Kidney epithelial cell (primary cell): Measurements from ENCODE around the gene SV2C. TPM values are rescaled to one million over a fixed set of nuclear protein-coding genes. Genes with fewer than 3 reads are reported as not detected.

Experiments used
- DNase-seq: peaks from one replicate; pipeline ENCODE4 v3.0.0-alpha.2; 2010; ENCODE audit warnings: low read depth
- H3K27me3 ChIP-seq: 2 replicates; pipeline ENCODE4 v1.6.0; 2011; ENCODE audit warnings: low read length; ENCODE audit not compliant: control insufficient read depth, insufficient read depth
- H3K36me3 ChIP-seq: 2 replicates; pipeline ENCODE4 v1.5.1; 2011; ENCODE audit warnings: low read length; ENCODE audit not compliant: control insufficient read depth, insufficient read depth
- H3K4me3 ChIP-seq: 2 replicates; pipeline ENCODE4 v1.5.1; 2011; ENCODE audit warnings: low read depth, mild to moderate bottlenecking, control low read depth, low read length
- total RNA-seq: library from RNA; depleted of rRNA; stranded (reverse); fragments of >200 nt; gene quantifications from 2 replicates; pipeline ENCODE4 v1.2.3, GENCODE V29; 2015
- TF ChIP-seq, protein P1 (sequence below): IDR thresholded peaks from 2 replicates; pipeline ENCODE4 v1.5.1; 2011; ENCODE audit warnings: mild to moderate bottlenecking, moderate library complexity, low read length, control low read depth, inconsistent platforms; ENCODE audit not compliant: insufficient read depth, poor library complexity, severe bottlenecking

The SV2C gene
- total RNA-seq, 1 donor from 2014 or later = 0.04 TPM

DNA sequence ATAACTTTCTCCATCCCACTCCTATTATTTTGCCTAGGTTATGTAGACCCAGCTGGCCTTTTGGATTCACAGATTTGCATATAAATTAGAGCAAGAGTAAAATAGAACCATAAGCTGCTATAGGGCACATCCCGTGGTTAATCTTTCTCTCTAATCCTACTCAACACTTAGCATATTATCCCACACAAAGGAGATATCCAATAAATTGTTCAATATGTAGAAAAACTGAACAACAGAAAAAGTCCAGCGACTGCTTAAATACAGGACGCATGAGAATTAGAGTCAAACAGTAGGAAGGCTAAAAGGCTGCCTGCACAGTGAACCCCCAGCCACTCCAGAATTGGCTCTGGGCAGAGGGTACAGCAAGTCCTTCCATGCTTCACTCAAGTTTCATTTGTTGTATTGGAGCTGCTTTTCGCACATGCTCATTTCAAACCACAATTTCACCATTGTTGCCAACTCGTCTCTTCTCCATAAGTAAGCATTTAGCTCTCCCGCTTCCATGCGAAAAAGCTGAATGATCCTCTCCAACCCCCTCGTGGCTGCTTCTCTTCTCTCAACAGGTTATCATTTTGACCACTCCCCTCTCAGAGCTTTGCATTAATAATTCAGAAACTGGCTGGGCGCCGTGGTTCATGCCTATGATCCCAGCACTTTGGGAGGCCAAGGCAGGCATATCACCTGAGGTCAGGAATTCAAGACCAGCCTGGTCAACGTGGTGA, 305.8 kb downstream of the SV2C start:
- DNase-seq = no peak
- TF ChIP-seq, protein P1, sequence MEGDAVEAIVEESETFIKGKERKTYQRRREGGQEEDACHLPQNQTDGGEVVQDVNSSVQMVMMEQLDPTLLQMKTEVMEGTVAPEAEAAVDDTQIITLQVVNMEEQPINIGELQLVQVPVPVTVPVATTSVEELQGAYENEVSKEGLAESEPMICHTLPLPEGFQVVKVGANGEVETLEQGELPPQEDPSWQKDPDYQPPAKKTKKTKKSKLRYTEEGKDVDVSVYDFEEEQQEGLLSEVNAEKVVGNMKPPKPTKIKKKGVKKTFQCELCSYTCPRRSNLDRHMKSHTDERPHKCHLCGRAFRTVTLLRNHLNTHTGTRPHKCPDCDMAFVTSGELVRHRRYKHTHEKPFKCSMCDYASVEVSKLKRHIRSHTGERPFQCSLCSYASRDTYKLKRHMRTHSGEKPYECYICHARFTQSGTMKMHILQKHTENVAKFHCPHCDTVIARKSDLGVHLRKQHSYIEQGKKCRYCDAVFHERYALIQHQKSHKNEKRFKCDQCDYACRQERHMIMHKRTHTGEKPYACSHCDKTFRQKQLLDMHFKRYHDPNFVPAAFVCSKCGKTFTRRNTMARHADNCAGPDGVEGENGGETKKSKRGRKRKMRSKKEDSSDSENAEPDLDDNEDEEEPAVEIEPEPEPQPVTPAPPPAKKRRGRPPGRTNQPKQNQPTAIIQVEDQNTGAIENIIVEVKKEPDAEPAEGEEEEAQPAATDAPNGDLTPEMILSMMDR = no peak
- Histone ChIP-seq H3K36me3 (no peaks in the 10 kb centered on the region), H3K27me3 (no peaks in the 10 kb centered on the region), H3K4me3 (no peak overlapping the region)

DNA sequence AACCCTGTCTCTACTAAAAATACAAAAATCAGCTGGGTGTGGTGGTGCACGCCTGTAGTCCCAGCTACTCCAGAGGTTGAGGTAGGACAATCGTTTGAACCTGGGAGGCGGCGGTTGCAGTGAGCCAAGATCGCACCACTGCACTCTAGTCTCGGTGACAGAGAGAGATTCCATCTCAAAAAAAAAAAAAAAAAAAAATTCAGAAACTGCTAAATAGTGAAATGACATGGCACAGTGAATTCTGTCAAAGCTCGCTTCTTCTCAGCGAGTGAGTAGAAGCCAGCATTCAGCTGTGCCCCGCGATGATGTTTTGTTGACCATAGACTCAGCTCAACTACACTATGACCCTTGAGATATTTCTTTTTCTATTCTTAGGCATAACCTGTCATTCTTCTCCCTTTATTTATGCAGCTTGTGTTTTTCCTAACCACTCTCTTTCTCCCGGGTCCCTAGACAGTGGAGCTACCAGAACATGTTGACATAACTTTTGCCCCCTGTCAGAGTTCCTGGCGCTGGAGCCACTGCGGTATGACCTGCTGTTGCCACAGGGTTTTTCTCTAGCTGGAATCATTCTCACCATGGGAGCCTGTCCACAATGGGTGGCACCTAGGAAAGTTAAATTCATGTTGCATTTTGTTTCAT, 306.5 kb downstream of the SV2C start:
- H3K36me3 ChIP-seq = no peaks in the 10 kb centered on the region
- no peak overlapping the region for H3K4me3 ChIP-seq
- DNase-seq = no peak
- H3K27me3 ChIP-seq = no peaks in the 10 kb centered on the region
- TF ChIP-seq, protein P1 = no peak

DNA sequence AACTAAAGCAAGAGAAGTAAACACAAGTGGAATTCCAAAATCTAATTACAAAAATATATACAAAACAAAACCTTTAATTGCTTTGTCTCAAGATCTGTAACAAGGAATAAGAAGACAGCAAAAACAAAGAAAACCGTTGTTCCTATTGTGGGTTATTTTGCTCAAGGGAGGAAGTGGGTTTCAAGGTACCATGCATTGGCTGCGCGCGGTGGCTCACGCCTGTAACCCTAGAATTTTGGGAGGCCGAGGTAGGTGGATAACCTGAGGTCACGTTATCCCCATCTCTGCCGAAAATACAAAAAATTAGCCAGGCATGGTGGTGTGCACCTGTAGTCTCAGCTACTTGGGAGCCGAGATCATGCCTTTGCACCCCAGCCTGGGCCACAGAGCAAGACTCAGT, 307.8 kb downstream of the SV2C start:
- H3K36me3 ChIP-seq = no peaks in the 10 kb centered on the region
- TF ChIP-seq, protein P1 = no peak
- no peaks in the 10 kb centered on the region for H3K27me3 ChIP-seq
- H3K4me3 ChIP-seq = no peak overlapping the region
- no peak for DNase-seq

DNA sequence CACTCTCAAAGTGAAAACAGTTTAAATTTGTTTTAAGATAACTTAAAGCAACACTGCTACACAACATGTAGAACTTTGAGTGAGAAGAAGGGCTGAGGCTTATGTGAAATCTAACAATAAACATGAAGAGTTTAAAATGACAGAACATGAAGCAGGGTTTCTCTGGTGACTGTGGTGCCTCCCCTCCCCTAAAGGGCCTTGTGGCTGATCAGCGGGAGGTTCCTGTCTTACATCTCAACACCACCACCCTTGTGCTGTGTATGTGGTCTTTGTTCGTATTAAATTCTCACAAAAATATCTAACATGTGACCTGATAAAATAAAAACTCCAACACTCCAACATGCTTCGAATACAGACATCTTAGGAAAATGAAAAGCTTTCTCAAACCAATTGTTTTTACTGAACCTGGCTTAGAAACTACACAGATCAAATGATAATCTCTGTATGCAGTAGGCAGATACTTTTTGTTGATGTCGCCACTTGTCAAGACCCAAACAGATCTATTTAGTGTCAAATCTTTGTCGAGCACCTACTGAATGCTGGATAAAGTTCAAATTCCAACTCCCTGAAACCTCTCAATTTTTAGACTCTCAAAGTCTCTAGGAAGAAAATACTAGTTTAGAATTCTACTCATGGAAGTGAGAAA, 310.0 kb downstream of the SV2C start:
- DNase-seq = no peak
- Histone ChIP-seq H3K36me3 (no peaks in the 10 kb centered on the region), H3K4me3 (no peak overlapping the region), H3K27me3 (no peaks in the 10 kb centered on the region)
- TF ChIP-seq, protein P1 = no peak

DNA sequence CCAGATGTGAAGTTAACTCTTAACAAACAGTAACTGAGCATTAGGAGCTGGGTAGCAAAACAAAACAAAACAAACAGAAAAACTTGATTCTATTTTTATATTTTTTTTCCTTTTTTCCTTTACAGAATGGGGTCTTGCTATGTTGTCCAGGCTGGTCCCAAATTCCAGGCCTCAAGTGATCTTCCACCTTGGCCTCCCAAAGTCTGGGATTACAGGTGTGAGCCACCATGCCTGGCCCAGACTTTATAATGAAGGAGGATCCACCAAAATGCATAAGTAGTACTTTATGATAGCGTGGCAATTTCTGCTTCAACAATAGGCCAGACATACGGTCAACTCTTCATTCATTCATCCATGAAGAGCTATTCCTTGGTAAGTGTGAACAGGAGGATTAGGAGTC, 314.0 kb downstream of the SV2C start:
- Histone ChIP-seq H3K4me3 (no peak overlapping the region), H3K36me3 (no peaks in the 10 kb centered on the region), H3K27me3 (peaks cover 5% of the 10 kb centered on the region)
- TF ChIP-seq, protein P1 = no peak
- DNase-seq = no peak
